ENCODE data around the gene GADL1.

GADL1 gene

GRCh38 chr3:30694668-30695067, 199.8 kb downstream of the GADL1 start:
- Histone ChIP-seq H3K36me3 (ENCODE audit: control insufficient read depth in 4 of 4, insufficient read depth in 4 of 4, low read length in 3 of 4) (peaks cover 15 to 53% (median 33%) of the 10 kb centered on the region in 4 experiments), H3K4me3 (ENCODE audit: control insufficient read depth in 1 of 7, extremely low read depth in 1 of 7, insufficient read depth in 4 of 7, low read depth in 2 of 7, low read length in 6 of 7) (no peak overlapping the region), H3K27me3 (replicated peaks in 2 of 5; ENCODE audit: control insufficient read depth in 4 of 5, insufficient read depth in 5 of 5, low read length in 4 of 5) (no peaks in the 10 kb centered on the region), H3K27ac (ENCODE audit: insufficient read depth in 1 of 2, low read depth in 1 of 2, low read length in 2 of 2, poor library complexity in 1 of 2, severe bottlenecking in 2 of 2) (no peak overlapping the region), H3K4me1 (ENCODE audit: control extremely low read depth in 1 of 4, control insufficient read depth in 4 of 4, insufficient read depth in 4 of 4, low read length in 3 of 4) (peaks cover 0 to 10% (median 6%) of the 10 kb centered on the region in 4 experiments), H3K9me3 (ENCODE audit: control extremely low read depth in 1 of 5, control insufficient read depth in 4 of 5, insufficient read depth in 2 of 5, low read depth in 1 of 5, low read length in 4 of 5) (no peaks in the 10 kb centered on the region)
- WGBS (ENCODE audit: insufficient coverage) = 100% methylated on average over 1 of the region's 3 CpGs
- ChIA-PET POLR2A (no interaction called here), CTCF (interaction anchor here (0.7 to 4.7 kb wide), 18 partner anchors 8 to 682 kb away, joined by 3 to 49 read pairs (median 4); no protein-coding TSS in a partner anchor)
- no peak for DNase-seq

GRCh38 chr3:30694148-30694547, 200.3 kb downstream of the GADL1 start:
- DNase-seq = no peak
- CTCF ChIA-PET = interaction anchor here (0.7 to 4.7 kb wide), 27 partner anchors 8 to 682 kb away, joined by 3 to 49 read pairs (median 4); no protein-coding TSS in a partner anchor

GRCh38 chr3:30693470-30694120, 200.9 kb downstream of the GADL1 start:
- peaks cover 15 to 63% (median 33%) of the 10 kb centered on the region in 4 experiments for H3K36me3 ChIP-seq (ENCODE audit: control insufficient read depth in 4 of 4, insufficient read depth in 4 of 4, low read length in 3 of 4)
- no peak overlapping the region for H3K4me3 ChIP-seq (ENCODE audit: control insufficient read depth in 1 of 7, extremely low read depth in 1 of 7, insufficient read depth in 4 of 7, low read depth in 2 of 7, low read length in 6 of 7)
- H3K4me1 ChIP-seq (ENCODE audit: control extremely low read depth in 1 of 4, control insufficient read depth in 4 of 4, insufficient read depth in 4 of 4, low read length in 3 of 4) = peaks cover 0 to 18% (median 15%) of the 10 kb centered on the region in 4 experiments
- H3K27ac ChIP-seq (ENCODE audit: insufficient read depth in 1 of 2, low read depth in 1 of 2, low read length in 2 of 2, poor library complexity in 1 of 2, severe bottlenecking in 2 of 2) = no peak overlapping the region
- DNase-seq = peak; percentile 73 to 83 (median 80)
- 0% methylated on average over 2 of the region's 2 CpGs for WGBS (ENCODE audit: insufficient coverage)
- H3K27me3 ChIP-seq (replicated peaks in 2 of 5; ENCODE audit: control insufficient read depth in 4 of 5, insufficient read depth in 5 of 5, low read length in 4 of 5) = no peaks in the 10 kb centered on the region
- ChIA-PET POLR2A (no interaction called here), CTCF (interaction anchor here (0.7 to 4.7 kb wide), 42 partner anchors 8 to 690 kb away, joined by 3 to 49 read pairs (median 4); no protein-coding TSS in a partner anchor)
- H3K9me3 ChIP-seq (ENCODE audit: control extremely low read depth in 1 of 5, control insufficient read depth in 4 of 5, insufficient read depth in 2 of 5, low read depth in 1 of 5, low read length in 4 of 5) = no peaks in the 10 kb centered on the region

More at GRCh38 chr3:30694148-30694547, 200.3 kb downstream of the GADL1 start:
- Histone ChIP-seq H3K4me1 (ENCODE audit: control extremely low read depth in 1 of 4, control insufficient read depth in 4 of 4, insufficient read depth in 4 of 4, low read length in 3 of 4) (peaks cover 0 to 12% (median 10%) of the 10 kb centered on the region in 4 experiments), H3K9me3 (ENCODE audit: control extremely low read depth in 1 of 5, control insufficient read depth in 4 of 5, insufficient read depth in 2 of 5, low read depth in 1 of 5, low read length in 4 of 5) (no peaks in the 10 kb centered on the region), H3K27ac (ENCODE audit: insufficient read depth in 1 of 2, low read depth in 1 of 2, low read length in 2 of 2, poor library complexity in 1 of 2, severe bottlenecking in 2 of 2) (no peak overlapping the region), H3K36me3 (ENCODE audit: control insufficient read depth in 4 of 4, insufficient read depth in 4 of 4, low read length in 3 of 4) (peaks cover 15 to 58% (median 33%) of the 10 kb centered on the region in 4 experiments), H3K4me3 (ENCODE audit: control insufficient read depth in 1 of 7, extremely low read depth in 1 of 7, insufficient read depth in 4 of 7, low read depth in 2 of 7, low read length in 6 of 7) (no peak overlapping the region), H3K27me3 (replicated peaks in 2 of 5; ENCODE audit: control insufficient read depth in 4 of 5, insufficient read depth in 5 of 5, low read length in 4 of 5) (no peaks in the 10 kb centered on the region)
- POLR2A ChIA-PET = no interaction called here
- 100% methylated on average over 2 of the region's 3 CpGs for WGBS (ENCODE audit: insufficient coverage)

GRCh38 chr3:30692498-30693130, 201.8 kb downstream of the GADL1 start:
- no peaks in the 10 kb centered on the region for H3K9me3 ChIP-seq (ENCODE audit: control extremely low read depth in 1 of 5, control insufficient read depth in 4 of 5, insufficient read depth in 2 of 5, low read depth in 1 of 5, low read length in 4 of 5)
- ChIA-PET CTCF (interaction anchor here (0.7 to 4.7 kb wide), 34 partner anchors 10 to 689 kb away, joined by 3 to 49 read pairs (median 4); no protein-coding TSS in a partner anchor), POLR2A (no interaction called here)
- H3K36me3 ChIP-seq (ENCODE audit: control insufficient read depth in 4 of 4, insufficient read depth in 4 of 4, low read length in 3 of 4) = peaks cover 18 to 73% (median 33%) of the 10 kb centered on the region in 4 experiments
- 100% methylated on average over 3 of the region's 3 CpGs for WGBS (ENCODE audit: insufficient coverage)
- no peaks in the 10 kb centered on the region for H3K27me3 ChIP-seq (replicated peaks in 2 of 5; ENCODE audit: control insufficient read depth in 4 of 5, insufficient read depth in 5 of 5, low read length in 4 of 5)
- DNase-seq = no peak
- no peak overlapping the region for H3K27ac ChIP-seq (ENCODE audit: insufficient read depth in 1 of 2, low read depth in 1 of 2, low read length in 2 of 2, poor library complexity in 1 of 2, severe bottlenecking in 2 of 2)
- H3K4me3 ChIP-seq (ENCODE audit: control insufficient read depth in 1 of 7, extremely low read depth in 1 of 7, insufficient read depth in 4 of 7, low read depth in 2 of 7, low read length in 6 of 7) = no peak overlapping the region
- peaks cover 2 to 27% (median 18%) of the 10 kb centered on the region in 4 experiments for H3K4me1 ChIP-seq (ENCODE audit: control extremely low read depth in 1 of 4, control insufficient read depth in 4 of 4, insufficient read depth in 4 of 4, low read length in 3 of 4)

- no peaks in the 10 kb centered on the region for H3K9me3 ChIP-seq (ENCODE audit: control extremely low read depth in 1 of 5, control insufficient read depth in 4 of 5, insufficient read depth in 2 of 5, low read depth in 1 of 5, low read length in 4 of 5)
- no peak overlapping the region for H3K27ac ChIP-seq (ENCODE audit: insufficient read depth in 1 of 2, low read depth in 1 of 2, low read length in 2 of 2, poor library complexity in 1 of 2, severe bottlenecking in 2 of 2)
- WGBS (ENCODE audit: insufficient coverage) = 75% methylated on average over 1 of the region's 1 CpG
- H3K4me3 ChIP-seq (ENCODE audit: control insufficient read depth in 1 of 7, extremely low read depth in 1 of 7, insufficient read depth in 4 of 7, low read depth in 2 of 7, low read length in 6 of 7) = no peak overlapping the region
- ChIA-PET CTCF (interaction anchor here (1.0 to 4.7 kb wide), 12 partner anchors 10 to 689 kb away, joined by 3 to 49 read pairs (median 4); no protein-coding TSS in a partner anchor), POLR2A (interaction anchor here (0.6 kb wide), 1 partner anchor 18 kb away, joined by 3 read pairs; no protein-coding TSS in a partner anchor)
- H3K36me3 ChIP-seq (ENCODE audit: control insufficient read depth in 4 of 4, insufficient read depth in 4 of 4, low read length in 3 of 4) = peaks cover 19 to 73% (median 33%) of the 10 kb centered on the region in 4 experiments
- no peaks in the 10 kb centered on the region for H3K27me3 ChIP-seq (replicated peaks in 2 of 5; ENCODE audit: control insufficient read depth in 4 of 5, insufficient read depth in 5 of 5, low read length in 4 of 5)
- no peak for DNase-seq
- H3K4me1 ChIP-seq (ENCODE audit: control extremely low read depth in 1 of 4, control insufficient read depth in 4 of 4, insufficient read depth in 4 of 4, low read length in 3 of 4) = peaks cover 2 to 27% (median 18%) of the 10 kb centered on the region in 4 experiments
Measured at GRCh38 chr3:30691944-30692343, 202.5 kb downstream of the GADL1 start.

GRCh38 chr3:30691249-30691880, 203.1 kb downstream of the GADL1 start:
- Histone ChIP-seq H3K27me3 (replicated peaks in 2 of 5; ENCODE audit: control insufficient read depth in 4 of 5, insufficient read depth in 5 of 5, low read length in 4 of 5) (no peaks in the 10 kb centered on the region), H3K9me3 (ENCODE audit: control extremely low read depth in 1 of 5, control insufficient read depth in 4 of 5, insufficient read depth in 2 of 5, low read depth in 1 of 5, low read length in 4 of 5) (no peaks in the 10 kb centered on the region), H3K4me3 (ENCODE audit: control insufficient read depth in 1 of 7, extremely low read depth in 1 of 7, insufficient read depth in 4 of 7, low read depth in 2 of 7, low read length in 6 of 7) (no peak overlapping the region), H3K4me1 (ENCODE audit: control extremely low read depth in 1 of 4, control insufficient read depth in 4 of 4, insufficient read depth in 4 of 4, low read length in 3 of 4) (peaks cover 2 to 27% (median 18%) of the 10 kb centered on the region in 4 experiments), H3K36me3 (ENCODE audit: control insufficient read depth in 4 of 4, insufficient read depth in 4 of 4, low read length in 3 of 4) (peaks cover 20 to 70% (median 35%) of the 10 kb centered on the region in 4 experiments), H3K27ac (ENCODE audit: insufficient read depth in 1 of 2, low read depth in 1 of 2, low read length in 2 of 2, poor library complexity in 1 of 2, severe bottlenecking in 2 of 2) (no peak overlapping the region)
- ChIA-PET POLR2A (interaction anchor here (0.6 kb wide), 1 partner anchor 18 kb away, joined by 3 read pairs; no protein-coding TSS in a partner anchor), CTCF (interaction anchor here (0.6 to 4.7 kb wide), 12 partner anchors 9 to 679 kb away, joined by 3 to 49 read pairs (median 4); no protein-coding TSS in a partner anchor)
- WGBS (ENCODE audit: insufficient coverage) = 82% methylated on average over 10 of the region's 10 CpGs
- DNase-seq = no peak

Data from common myeloid progenitor, CD34-positive (primary cell).